ENCODE data around the gene ACOT7.

DNA sequence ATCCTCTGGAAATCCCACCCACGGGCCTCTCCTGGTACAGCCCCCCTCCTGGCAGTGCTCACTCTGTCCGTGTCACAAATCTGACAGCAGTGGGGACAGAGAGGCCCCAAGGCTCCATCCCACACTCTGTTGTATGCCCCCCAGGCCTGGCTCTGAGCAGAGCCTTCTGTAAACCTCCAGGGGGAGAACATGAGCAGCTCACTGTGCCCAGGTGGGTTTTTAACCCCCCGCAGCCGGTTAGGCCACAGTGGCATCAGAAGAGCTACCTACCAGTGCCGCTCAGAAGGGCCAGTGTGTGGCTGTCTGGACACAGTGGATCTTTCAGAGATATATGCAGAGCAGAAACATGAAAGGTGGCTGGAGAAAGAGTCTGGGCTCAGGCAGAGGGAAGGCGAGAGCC lies 120.7 kb downstream of the ACOT7 start:
- TF ChIP-seq, protein P1, sequence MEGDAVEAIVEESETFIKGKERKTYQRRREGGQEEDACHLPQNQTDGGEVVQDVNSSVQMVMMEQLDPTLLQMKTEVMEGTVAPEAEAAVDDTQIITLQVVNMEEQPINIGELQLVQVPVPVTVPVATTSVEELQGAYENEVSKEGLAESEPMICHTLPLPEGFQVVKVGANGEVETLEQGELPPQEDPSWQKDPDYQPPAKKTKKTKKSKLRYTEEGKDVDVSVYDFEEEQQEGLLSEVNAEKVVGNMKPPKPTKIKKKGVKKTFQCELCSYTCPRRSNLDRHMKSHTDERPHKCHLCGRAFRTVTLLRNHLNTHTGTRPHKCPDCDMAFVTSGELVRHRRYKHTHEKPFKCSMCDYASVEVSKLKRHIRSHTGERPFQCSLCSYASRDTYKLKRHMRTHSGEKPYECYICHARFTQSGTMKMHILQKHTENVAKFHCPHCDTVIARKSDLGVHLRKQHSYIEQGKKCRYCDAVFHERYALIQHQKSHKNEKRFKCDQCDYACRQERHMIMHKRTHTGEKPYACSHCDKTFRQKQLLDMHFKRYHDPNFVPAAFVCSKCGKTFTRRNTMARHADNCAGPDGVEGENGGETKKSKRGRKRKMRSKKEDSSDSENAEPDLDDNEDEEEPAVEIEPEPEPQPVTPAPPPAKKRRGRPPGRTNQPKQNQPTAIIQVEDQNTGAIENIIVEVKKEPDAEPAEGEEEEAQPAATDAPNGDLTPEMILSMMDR (conservative IDR thresholded peaks at IDR 0.05) = no peak
- TF ChIP-seq EZH2 (IDR thresholded peaks at IDR 0.05; ENCODE audit: low read depth) = no peak
